GM23248 (cell line): ENCODE measurements around the gene SHISAL2A.

Experiments used
- EZH2 ChIP-seq: fragments of 200-600 bp; sonication (generic); IDR thresholded peaks from 2 replicates; pipeline ENCODE4 v1.6.1; 2018; ENCODE audit warnings: antibody characterized with exemption, mild to moderate bottlenecking; ENCODE audit not compliant: insufficient read depth, poor library complexity, severe bottlenecking
- EZH2phosphoT487 ChIP-seq: fragments of 200-600 bp; sonication (generic); IDR thresholded peaks from 2 replicates; pipeline ENCODE4 v1.6.1; 2018; ENCODE audit warnings: antibody characterized with exemption, moderate library complexity, mild to moderate bottlenecking, low read depth; ENCODE audit not compliant: insufficient read depth

- TF ChIP-seq EZH2phosphoT487 = no peak
- TF ChIP-seq EZH2 = no peak
These were observed 27.1 kb downstream of the SHISAL2A start for GRCh38 chr1:52659851-52660596.
